Parathyroid adenoma (tissue), 2 donors: ENCODE measurements around the gene RGS19.

Source experiments
- H2AFZ ChIP-seq: fragments of 300-600 bp; sonication (generic); one replicate; pipeline ENCODE4 v1.7.0; 2017; ENCODE audit warnings: antibody characterized with exemption, mild to moderate bottlenecking
- H3K27ac ChIP-seq: fragments of 300-600 bp; sonication (generic); one replicate; pipeline ENCODE4 v1.7.0; 2017
- H3K27me3 ChIP-seq: fragments of 300-600 bp; sonication (generic); one replicate; pipeline ENCODE4 v1.7.0; 2017; ENCODE audit warnings: low read length; ENCODE audit not compliant: control insufficient read depth, insufficient read depth
- H3K36me3 ChIP-seq: fragments of 300-600 bp; sonication (generic); one replicate; pipeline ENCODE4 v1.7.0; 2017; ENCODE audit warnings: low read length; ENCODE audit not compliant: control insufficient read depth, insufficient read depth
- H3K4me1 ChIP-seq: fragments of 300-600 bp; sonication (generic); one replicate; pipeline ENCODE4 v1.7.0; 2017; ENCODE audit warnings: control low read depth
- H3K4me2 ChIP-seq: fragments of 300-600 bp; sonication (generic); one replicate; pipeline ENCODE4 v1.7.0; 2017; ENCODE audit warnings: low read length
- H3K4me3 ChIP-seq: fragments of 300-600 bp; sonication (generic); one replicate; pipeline ENCODE4 v1.7.0; 2017; ENCODE audit warnings: low read depth, low read length
- H3K79me2 ChIP-seq: fragments of 300-600 bp; sonication (generic); one replicate; pipeline ENCODE4 v1.7.0; 2017; ENCODE audit warnings: control low read depth
- H3K9ac ChIP-seq: fragments of 300-600 bp; sonication (generic); one replicate; pipeline ENCODE4 v1.7.0; 2017; ENCODE audit warnings: mild to moderate bottlenecking
- H3K9me3 ChIP-seq: fragments of 300-600 bp; sonication (generic); one replicate; pipeline ENCODE4 v1.7.0; 2017; ENCODE audit warnings: low read length; ENCODE audit not compliant: control insufficient read depth
- CTCF ChIP-seq: fragments of 300-600 bp; sonication (generic); IDR thresholded peaks from one replicate; pipeline ENCODE4 v1.7.0; 2017; ENCODE audit warnings: antibody characterized with exemption, mild to moderate bottlenecking
- donor health status: primary hyperparathyroidism.

The RGS19 gene

GRCh38 chr20:64100946-64101688, 21.8 kb upstream of the RGS19 start:
- H3K79me2 ChIP-seq, result peaks cover 18% of the 10 kb centered on the region
- no peaks in the 10 kb centered on the region for H3K36me3 ChIP-seq
- no peak overlapping the region for H3K27ac ChIP-seq
- TF ChIP-seq CTCF, result no peak
- no peak overlapping the region for H2AFZ ChIP-seq
- no peak overlapping the region for H3K4me2 ChIP-seq
- peaks cover 24% of the 10 kb centered on the region for H3K4me1 ChIP-seq
- H3K4me3 ChIP-seq, result no peak overlapping the region
- H3K9me3 ChIP-seq, result no peaks in the 10 kb centered on the region
- no peaks in the 10 kb centered on the region for H3K27me3 ChIP-seq
- no peak overlapping the region for H3K9ac ChIP-seq

DNA sequence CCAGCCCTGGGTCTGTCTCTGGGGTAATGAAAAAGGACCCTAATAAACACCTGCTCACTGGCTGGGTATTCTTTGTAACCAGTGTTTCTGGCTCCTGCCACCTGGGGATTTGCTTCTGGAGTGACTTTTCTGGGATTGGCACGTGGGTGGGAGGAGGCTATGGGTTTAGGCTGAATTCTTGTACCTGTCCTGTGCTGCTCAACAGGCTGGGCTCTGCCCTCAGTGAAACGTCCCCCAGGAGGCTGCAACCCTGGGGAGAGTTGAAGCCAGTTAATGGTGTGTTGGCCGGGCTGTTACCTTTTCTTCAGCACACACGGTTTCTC, 21.2 kb upstream of the RGS19 start:
- no peak for TF ChIP-seq CTCF
- H3K27me3 ChIP-seq, result no peaks in the 10 kb centered on the region

DNA sequence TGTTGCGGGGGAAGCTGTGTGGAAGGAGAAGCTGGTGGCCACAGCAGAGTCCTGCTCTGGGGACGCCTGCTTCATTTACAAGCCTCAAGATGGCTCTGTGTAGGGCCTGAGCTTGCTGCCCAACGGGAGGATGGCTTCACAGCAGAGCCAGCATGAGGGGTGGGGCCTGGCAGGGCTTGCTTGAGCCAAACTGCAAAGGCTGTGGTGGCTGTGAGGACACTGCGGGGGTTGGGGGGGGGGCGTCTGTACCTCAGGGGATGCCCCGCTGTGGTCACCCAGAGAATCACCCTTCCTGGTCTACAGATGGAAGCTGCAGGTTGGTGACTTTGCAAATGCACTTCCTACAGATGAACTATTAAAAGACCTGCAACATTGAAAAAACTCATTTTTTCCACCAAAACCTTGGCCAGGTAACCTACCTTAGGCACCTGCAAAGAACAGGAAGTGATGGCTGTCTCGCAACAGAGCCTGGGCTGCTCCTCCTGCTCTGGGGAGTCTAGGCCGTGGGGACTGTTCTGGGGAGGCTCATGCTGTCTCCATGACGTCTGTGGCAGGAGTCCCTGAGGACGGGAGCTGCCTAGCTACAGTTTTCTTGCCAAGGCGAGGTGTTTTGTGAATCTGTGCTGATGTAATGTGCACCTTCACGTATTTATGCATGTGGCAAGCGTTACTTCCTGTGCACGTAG, 20.7 kb upstream of the RGS19 start:
- no peak overlapping the region for H2AFZ ChIP-seq
- H3K4me2 ChIP-seq, result no peak overlapping the region
- no peaks in the 10 kb centered on the region for H3K36me3 ChIP-seq
- TF ChIP-seq CTCF, result no peak
- H3K79me2 ChIP-seq, result peaks cover 12% of the 10 kb centered on the region
- H3K27me3 ChIP-seq, result no peaks in the 10 kb centered on the region
- H3K4me1 ChIP-seq, result peaks cover 31% of the 10 kb centered on the region
- no peak overlapping the region for H3K27ac ChIP-seq
- H3K9me3 ChIP-seq, result no peaks in the 10 kb centered on the region
- no peak overlapping the region for H3K9ac ChIP-seq
- H3K4me3 ChIP-seq, result no peak overlapping the region

More for the DNA sequence above, 21.2 kb upstream of the RGS19 start:
- H3K9me3 ChIP-seq, result no peaks in the 10 kb centered on the region
- no peak overlapping the region for H3K27ac ChIP-seq
- H3K9ac ChIP-seq, result no peak overlapping the region
- no peaks in the 10 kb centered on the region for H3K36me3 ChIP-seq
- peaks cover 30% of the 10 kb centered on the region for H3K4me1 ChIP-seq
- no peak overlapping the region for H2AFZ ChIP-seq
- no peak overlapping the region for H3K4me2 ChIP-seq
- H3K4me3 ChIP-seq, result no peak overlapping the region
- peaks cover 14% of the 10 kb centered on the region for H3K79me2 ChIP-seq

GRCh38 chr20:64099086-64099786, 19.9 kb upstream of the RGS19 start:
- TF ChIP-seq CTCF, result no peak
- Histone ChIP-seq H3K4me1 (peaks cover 23% of the 10 kb centered on the region), H3K4me2 (no peak overlapping the region), H3K9ac (no peak overlapping the region), H3K9me3 (no peaks in the 10 kb centered on the region), H3K4me3 (no peak overlapping the region), H3K27ac (no peak overlapping the region), H3K36me3 (no peaks in the 10 kb centered on the region), H2AFZ (no peak overlapping the region), H3K79me2 (peaks cover 4% of the 10 kb centered on the region), H3K27me3 (no peaks in the 10 kb centered on the region)
